GM18861 (cell line): ENCODE measurements around the gene EDAR.

Experiments
- ATAC-seq: cut with Tn5 transposase; IDR thresholded peaks from one replicate; pipeline ENCODE4 v1.9.1; 2021; ENCODE audit not compliant: unreplicated experiment

Gene EDAR

DNA sequence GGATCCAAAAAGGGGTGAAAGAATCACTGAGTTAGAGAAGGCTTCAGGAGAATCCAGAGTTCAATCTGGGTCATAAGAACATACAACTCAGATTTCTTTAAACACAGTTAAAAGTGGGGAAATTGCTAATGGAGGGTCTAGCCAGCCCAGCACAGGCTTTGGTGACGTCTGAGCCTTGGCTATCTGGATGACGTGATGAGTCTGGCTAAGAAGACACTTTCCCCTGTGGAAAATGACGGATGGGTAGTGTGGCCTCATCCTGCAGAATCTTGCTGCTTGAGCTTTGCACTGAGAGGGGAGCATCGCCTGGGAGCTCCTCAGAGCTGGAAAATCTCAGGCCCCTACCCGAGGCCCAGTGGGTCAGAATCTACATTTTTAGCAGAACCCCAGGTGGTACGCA is 19.2 kb downstream of the EDAR start:
- ATAC-seq, result no peak

DNA sequence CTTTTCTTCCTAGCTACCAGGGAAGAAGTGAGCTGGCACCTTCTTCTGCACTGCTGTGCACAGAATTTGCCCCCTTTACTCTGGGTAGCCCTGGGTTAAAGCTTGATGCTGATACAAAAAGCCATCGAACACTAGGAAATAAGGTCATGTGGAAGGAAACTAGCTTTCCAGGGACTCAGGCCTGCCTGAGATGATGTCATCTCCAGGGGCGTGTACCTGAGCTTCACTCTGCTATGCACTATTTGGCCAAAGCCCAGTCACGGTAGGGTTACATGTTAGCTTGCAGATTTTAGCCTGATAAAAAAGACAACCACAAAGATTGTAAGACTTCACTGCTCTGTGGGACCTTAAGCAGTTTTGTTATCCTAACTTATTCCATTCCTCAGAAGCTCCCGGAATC is 20.4 kb downstream of the EDAR start:
- ATAC-seq, result no peak

DNA sequence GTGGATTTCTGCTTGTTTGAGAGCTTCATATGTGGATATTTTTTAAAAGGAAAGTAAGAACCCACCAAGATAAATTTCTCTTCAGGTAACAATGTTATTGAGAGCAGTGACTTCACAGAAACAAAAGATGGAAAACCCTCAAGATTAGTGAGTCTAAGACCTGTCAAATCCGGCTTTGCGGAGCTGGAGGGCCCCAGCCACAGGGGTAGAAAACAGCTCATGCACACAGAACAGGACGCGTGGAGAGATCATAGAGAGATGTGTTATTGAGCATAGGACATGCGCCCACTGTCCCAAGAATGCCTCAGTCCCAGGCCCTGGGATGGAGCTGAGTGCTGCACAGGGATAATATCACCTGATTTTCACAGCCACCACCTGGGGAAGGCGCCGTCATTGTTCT is 21.3 kb downstream of the EDAR start:
- ATAC-seq, result no peak

DNA sequence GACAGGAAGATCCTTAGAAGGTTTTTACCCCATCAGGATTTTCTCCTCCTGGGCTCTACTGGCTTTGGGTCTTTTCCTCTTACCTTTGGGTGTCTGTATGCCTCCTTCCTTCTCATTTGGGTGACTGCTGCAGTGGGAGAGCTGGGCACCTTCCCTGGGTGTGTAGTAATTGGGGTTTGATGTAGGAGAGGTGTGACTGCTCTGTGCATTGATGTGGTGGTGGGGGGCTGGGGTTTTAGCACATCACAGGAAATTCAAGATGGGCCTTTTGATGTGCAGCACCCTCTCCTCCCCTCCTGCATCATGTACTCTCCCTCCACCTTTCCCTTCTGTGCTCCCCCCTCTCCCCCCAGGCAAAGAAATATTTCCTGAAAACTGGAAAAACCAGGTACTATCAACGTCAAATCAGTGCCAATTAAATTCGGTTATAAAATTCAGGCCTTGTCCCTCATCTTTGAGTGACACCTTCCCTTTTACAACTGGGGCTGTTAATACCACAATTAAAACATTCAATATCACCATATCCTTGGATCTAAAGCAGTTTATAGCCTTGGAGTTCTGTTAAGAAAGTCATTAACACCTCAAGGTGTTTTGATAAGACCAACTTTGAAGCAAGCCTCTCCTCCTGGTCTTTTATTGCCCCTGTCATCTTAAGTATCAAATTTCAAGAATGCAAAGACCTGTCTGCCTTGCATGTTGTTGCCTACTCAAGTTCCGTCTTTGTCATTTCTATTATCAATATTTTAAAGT is 23.3 kb downstream of the EDAR start:
- no peak for ATAC-seq

DNA sequence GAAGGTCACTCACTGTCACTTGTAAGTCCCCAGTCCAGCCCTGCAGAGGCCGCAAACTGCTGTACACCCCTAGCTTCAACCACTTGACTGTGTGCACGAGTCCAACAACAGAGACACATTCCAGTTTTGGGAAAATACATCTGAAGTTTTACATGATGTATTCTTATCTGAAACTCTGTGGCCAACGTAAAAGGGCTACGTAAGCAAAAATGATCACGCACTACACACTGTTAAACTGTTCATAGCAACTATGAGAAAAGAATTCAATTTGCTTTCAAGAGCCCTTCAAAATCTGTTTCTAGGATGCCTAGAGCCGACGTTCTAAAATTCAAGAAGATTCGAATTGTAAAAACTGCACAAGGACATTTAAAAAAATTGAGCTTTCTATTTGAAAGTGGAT is 26.0 kb downstream of the EDAR start:
- ATAC-seq, result no peak

DNA sequence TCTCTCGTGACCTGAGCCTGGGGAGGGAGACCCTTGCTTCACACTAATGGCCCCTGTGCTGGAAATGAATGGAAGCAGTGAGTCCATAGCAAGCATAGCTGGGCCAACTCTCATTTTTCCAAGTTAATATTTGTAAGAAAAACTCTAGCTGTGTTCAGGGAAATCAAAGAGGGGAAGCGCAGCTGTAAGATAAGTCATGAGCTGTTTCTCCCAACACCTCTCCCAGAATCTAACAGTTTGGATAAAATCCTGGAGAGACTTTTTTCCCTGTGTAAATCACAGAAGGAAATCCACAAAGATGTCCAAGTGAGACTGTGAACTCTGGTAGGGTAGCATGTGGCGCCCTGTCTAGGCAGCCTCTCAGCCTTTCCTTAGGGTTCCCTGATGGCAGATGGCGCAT is 27.2 kb downstream of the EDAR start:
- ATAC-seq, result no peak

DNA sequence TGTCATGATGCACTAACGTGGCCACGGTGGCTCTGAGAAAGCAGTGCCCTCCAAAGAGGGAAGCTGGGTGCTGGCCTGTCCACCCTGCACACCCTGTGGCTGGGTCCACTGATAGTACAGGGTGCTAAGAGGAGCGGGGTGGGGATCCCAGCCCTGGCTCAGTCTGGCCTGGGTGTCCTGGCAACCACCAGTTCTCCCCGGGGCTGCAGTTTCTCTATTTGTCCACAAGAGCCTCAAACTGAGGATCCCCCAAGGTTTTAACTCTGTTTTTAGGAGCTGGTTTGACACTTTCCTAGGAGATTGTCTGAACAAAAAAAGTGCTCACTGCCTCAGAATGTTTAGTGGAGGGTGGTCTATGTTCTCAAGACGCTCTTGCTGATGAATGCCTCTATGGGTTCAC is 29.0 kb downstream of the EDAR start:
- ATAC-seq, result no peak

DNA sequence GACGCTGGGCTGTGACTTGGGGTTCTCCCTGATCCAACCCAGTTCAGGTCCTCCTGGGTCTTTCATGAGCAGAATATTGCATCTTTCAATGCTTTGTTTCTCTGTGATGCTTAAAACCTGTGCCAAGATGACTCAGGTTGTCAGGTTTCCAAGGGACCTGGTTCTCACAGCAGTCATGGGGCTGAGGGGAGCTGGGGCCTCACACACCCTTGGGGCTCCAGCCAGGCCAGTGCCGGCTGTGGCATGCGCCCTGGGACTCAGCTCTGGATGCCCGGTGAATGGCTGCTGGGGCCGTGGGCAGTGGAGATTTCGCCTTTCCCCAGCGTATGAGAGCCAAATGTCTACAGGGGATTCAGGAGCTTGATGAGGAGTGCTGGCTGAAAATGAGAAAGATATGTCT is 29.6 kb downstream of the EDAR start:
- no peak for ATAC-seq

DNA sequence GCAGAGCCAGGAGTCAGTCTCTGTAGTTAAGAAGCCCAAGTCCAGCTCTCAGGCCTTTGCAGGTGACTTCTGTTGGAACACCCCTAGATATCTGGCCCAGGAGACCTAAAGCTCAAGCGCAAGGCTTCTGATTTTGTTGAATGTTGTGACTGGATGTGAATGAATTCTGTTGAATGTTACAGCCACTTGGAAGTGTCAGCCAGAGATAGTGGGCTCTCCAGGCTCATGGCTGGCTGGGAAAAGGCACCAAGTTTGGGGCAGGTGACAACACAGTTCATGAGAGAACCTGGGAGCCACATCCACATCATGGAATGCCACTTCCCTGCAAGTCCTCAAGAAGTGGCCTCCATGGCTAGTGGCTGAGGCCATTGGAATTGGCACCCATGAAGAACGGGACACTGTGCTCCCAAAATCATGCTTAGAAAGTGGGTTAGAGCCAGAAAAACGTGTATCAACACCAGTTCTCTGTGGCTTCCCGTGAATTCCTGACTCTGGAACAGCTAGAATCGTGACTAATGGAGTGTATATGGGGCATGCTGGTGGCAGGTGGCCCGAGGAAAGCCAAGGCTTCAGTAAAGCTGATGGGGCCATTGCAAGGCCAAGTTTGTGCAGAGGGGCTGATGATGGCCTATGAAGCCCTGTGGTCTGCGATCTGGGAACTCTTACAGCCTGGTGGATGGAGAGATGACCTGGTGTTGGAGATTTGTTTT is 30.2 kb downstream of the EDAR start:
- no peak for ATAC-seq

DNA sequence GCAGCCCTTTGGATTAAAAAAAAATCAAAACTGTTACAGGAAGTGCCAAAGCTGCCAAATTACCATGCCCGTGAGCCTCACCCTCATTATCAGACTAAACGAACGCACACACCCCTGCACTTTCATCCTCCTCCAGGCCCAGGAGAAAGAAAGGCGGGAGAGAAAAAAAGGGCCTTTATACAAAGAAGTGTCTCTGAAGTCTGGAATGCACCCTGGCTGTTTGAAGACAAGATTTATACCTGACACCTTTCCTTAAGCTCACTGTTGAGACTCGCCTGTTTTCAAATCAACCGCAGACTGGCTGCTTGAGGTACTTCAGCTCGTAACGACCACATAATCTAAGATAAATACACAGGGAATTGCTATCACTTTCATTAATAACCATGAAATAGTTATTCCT is 31.0 kb downstream of the EDAR start:
- no peak for ATAC-seq

DNA sequence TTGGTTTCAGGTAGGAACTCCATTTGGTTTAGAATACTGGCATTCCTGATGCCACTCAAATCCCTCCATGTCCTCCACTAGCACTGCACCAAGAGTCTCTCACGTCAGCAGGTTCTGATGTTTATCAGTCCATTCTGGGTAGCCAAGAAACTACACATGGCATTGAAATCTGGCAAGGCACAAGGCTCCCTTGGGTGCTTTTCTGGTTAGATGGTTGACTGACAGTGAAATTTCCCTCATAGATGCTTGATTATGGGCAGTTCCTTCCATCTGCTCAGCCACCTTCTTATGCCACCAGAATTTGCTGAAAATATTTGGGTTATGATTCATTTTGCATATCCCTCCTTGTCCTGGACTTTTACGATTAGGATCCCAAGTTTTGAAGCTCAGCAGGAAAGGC is 32.6 kb downstream of the EDAR start:
- no peak for ATAC-seq

DNA sequence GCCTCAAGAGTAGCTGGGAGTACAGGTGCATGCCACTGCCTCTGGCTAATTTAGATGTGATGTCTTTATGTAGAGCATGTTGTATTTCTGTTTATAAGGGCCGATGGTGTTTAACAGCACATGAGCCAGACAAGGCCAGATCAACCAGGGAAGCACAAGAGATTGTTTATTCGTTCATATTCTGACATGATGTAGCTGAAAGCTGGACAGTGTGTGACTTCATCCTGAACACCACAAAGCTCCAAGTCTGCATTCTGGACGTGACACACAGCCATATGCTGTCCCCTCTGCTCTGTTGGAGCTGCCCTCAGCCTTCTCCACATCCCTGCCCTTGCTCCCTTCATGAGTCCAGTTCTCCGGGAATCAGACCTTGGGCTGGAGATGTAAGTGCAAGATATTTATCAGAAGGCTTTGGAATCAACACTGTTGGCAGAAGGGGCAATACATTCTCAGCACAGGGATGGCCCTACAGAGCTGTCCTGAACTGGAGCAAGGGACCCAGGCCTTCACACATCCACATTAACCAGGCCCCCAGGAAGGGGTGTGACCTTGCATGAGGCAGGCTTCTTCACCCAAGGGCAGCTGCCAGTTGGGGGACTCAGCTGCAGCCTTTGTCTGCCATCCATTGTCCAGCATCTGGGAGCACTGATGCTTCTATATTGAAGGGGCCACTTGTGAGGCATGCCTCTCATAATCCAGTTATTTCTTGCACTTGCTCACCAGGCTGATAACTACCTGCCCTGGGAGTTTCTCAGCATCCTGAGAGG is 38.5 kb downstream of the EDAR start:
- no peak for ATAC-seq

DNA sequence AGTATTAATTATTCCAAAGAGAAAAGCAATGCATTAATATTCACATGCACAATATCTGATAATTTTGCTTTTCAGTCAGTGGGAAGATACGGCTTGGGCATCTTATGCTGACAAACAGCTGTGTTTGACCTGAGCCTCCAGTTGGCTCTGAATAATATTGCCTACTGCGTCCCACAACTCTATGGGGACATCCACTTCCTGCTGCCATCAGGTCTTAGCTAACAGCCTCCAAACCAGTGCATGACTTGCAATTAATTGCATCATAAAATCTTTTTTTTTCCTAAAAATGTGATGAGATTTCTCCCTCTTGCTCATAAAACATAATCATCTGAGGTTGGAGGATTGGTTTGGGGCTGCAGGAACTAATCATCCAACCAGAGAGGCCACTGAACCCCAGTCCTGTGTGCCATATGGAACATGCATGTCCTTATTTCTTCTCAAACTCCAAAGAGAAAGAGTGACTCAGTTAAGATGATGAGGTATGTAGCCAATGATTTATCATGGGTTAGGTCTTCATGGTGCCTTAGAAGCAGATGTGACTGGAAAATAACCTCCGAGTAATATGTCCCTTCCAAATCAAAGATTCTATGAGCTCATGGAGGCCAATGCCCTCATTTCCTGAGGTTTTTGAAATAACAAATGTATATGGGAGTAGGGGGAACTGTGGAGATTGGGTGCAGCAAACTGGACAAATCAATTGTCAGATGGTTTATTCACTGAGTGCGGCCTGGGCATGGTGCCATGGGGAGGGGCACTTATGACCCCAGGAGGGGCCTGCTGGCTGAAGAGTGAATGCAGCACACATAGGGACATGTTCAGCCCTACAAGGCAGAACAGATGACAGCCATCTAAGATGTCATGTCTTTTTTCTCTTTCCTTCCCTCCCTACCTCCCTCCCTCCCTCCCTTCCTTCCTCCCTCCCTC is 39.4 kb downstream of the EDAR start:
- ATAC-seq, result no peak

DNA sequence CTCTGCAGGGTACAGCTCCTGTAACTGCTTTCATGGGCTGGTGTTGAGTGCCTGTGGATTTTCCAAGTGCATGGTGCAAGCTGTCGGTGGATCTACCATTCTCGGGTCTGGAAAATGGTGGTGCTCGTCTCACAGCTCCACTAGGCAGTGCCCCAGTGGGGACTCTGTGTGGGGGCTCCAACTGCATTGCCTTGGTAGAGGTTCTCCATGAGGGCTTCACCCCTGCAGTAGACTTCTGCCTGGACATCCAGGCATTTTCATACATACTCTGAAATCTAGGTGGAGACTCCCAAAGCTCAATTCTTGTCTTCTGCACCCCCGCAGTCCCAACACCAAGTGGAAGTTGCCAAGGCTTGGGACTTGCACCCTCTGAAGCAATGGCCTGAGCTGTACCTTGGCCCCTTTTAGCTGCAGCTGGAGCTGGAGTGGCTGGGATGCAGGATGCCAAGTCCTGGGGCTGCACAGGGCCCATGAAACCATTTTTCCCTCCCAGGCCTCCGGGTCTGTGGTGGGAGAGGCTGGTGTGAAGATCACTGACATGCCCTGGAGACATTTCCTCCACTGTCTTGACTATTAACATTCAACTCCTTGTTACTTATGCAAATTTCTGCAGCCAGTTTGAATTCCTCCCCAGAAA is 41.6 kb downstream of the EDAR start:
- no peak for ATAC-seq

DNA sequence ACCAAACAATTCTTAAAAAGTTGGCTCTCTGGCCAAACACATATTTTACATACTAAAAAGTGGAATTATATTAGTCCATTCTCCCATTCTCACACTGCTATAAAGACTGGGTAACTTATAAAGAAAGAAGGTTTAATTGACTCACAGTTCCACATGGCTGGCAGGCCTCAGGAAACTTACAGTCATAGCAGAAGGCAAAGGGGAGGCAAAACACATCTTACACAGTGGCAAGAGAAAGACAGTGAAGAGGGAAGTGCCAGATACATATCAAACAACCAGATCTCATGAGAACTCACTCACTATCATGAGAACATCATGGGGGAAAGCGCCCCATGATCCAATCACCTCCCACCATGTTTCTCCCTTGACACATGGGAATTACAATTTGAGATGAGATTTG is 42.6 kb downstream of the EDAR start:
- ATAC-seq, result no peak

DNA sequence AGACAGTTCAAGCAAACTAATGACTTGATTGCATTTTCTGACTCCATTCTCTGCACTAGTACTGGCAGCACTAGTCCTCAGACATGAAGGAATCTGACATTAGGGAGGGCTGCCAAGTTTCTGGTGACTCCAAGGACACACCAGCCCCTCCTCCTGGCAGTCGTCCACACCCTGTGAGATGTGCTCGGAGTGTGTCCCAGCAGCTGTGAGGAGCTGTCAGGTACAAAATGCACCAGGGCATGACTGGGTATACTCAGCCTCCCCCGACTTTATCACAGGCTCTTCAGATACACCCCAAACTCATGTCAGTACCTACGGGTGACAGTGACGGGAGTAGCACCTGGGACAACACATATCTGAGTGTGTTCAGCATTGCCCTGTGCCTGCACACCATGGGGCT is 43.1 kb downstream of the EDAR start:
- no peak for ATAC-seq

DNA sequence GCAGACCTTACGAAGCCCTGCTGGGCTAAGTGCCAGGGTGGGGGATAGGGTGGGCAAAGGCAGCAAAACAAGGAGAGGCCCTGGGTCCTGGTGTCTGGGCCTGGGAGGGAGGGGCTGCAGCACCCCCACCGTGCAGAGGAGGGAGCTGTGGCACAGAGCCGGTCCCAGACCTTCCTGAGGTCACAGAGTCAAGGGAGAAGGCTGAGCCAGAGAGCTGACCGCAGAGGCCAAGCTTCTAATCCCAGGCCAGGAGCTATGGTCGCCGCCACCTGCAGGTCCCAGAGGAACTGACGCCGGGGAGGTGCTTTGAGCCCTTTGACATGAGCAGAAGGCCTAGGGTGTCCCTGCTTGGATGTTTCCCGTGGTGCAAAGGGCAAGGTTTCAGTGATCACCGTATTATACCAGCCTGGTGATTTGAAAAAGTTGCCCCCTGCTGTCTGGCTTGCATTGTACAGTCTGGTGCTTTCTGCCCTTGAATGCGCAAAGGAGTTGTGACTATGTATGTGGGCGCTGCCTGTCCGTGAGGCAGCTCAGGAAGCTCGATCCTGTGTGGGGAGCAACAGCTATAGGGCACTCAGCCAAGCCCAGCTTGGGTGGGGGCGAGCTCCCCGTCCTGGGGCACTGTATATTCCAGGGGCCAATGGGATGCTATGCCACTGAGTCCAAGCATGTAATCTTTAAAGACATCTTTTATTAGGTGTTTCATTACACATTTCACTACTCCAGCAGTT is 44.3 kb downstream of the EDAR start:
- no peak for ATAC-seq

DNA sequence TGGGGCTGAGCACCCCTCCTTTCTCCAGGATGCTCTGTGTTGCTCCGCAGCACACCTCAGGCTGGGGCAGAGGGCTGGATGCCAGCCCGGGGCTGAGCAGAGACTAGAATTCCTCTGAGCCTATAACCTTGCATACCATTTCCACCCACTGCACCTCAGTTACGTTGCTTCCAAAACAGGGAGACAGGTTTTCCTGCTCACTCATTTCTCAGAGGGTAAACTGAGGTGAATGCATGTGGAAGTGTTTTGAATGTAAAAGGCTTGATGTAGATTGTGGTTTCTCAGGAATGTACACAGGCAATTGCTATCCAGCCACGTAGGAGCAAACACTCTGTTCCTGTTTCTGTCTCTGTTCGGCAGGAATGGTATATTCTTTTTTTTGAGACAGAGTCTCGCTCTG is 45.3 kb downstream of the EDAR start:
- no peak for ATAC-seq

DNA sequence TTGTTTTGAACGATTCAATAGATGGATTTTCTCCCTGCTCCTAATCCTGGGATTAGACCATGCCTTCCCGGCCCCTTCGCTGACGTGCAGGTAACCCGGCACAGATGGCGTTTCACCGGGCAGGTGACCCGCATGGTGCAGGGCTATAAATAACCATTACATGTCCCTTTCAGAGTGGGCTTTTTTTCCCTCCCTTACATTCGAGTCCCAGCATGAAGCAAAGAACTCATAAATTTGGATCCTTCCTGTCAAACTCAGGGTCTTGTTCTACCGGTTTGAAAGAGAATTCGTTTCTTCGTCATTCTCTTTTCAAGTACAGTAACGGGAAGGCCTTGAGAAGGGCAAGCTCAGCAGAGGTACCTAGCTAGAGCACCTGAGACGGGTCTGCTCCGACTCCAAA is 46.1 kb downstream of the EDAR start:
- no peak for ATAC-seq
